NOMO-1 treated with DMSO at 0.1 percent for 48 hours (cell line): ENCODE measurements around the gene AKR1A1.
"Not testable (repeated sequence)": the region's sequence is repeated elsewhere in the genome, so short reads cannot be mapped to it uniquely, and the experiment has no call there.

ENCODE experiments used
- DNase-seq: peaks from one replicate; lab custom pipeline; 2025; ENCODE audit not compliant: unreplicated experiment; lab: John Stamatoyannopoulos, UW

AKR1A1 gene

DNA sequence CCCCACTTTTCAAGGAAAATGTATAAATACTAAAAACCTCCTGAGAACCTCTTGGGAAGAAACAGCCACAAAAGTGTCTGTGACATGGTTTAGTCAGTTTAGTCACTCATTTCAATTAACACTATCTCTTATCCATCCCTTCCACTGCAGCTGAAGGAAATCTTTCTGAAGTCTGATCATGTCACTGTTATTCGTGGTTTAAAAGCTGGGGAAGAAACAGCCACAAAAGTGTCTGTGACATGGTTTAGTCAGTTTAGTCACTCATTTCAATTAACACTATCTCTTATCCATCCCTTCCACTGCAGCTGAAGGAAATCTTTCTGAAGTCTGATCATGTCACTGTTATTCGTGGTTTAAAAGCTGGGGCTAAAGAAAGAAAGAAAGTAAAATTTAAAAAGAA is 27.1 kb upstream of the AKR1A1 start:
- DNase-seq, result not testable (repeated sequence)

GRCh38 chr1:45523975-45524374 is 26.7 kb upstream of the AKR1A1 start:
- not testable (repeated sequence) for DNase-seq

- no peak for DNase-seq
These were observed 24.4 kb upstream of the AKR1A1 start for GRCh38 chr1:45526135-45526644.

DNA sequence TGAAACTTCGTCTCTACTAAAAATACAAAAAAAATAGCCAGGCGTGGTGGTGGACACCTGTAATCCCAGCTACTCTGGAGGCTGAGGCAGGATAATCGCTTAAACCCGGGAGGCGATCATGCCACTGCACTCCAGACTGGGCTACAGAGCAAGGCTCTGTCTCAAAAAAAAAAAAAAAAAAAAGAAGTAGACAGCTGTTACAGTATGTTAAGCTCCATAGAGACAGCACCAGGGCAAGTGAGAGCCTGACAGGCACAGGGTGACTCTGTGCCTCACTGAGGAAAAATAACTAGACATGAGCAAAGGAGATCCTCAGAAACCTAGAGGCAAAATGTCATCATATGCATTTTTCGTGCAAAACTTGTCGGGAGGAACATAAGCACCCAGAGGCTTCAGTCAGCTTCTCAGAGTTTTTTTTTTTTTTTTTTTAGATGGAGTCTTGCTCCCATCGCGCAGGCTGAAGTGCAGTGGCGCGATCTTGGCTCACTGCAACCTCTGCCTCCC is 19.9 kb upstream of the AKR1A1 start:
- DNase-seq, result no peak

DNA sequence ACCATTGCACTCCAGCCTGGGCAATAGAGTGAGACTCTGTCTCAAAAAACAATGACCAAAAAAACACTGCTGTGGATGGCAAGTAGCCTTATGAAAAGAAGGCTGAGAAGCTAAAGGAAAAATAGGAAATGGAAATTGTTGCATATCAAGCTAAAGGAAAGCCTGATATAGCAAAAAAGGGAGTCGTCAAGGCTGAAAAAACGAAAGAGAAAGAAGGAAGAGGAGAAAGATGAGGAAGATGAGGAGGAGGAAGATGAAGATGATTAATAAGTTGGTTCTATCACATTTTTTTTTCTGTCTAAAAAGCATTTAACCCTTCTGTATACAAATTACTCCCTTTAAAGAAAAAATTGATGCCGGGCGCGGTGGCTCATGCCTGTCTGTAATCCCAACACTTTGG is 18.8 kb upstream of the AKR1A1 start:
- peak; percentile 37 for DNase-seq

GRCh38 chr1:45535988-45536766 is 14.4 kb upstream of the AKR1A1 start:
- no peak for DNase-seq

- no peak for DNase-seq
These were observed 13.7 kb upstream of the AKR1A1 start for GRCh38 chr1:45536886-45537285.

DNA sequence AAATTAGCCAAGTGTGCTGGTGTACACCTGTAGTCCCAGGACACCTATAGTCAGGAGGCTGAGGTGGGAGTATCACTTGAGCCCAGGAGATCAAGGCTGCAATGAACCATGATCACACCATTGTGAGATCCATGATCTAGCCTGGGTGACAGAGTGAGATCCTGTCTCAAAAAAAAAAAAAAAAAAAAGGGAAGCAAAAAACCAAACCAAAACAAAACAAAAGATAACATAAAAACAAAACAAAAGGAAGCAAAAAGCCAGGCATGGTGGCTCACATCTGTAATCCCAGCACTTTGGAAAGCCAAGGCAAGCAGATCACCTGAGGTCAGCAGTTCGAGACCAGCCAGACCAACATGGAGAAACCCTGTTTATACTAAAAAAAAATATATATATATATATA is 9.4 kb upstream of the AKR1A1 start:
- DNase-seq, result no peak

DNA sequence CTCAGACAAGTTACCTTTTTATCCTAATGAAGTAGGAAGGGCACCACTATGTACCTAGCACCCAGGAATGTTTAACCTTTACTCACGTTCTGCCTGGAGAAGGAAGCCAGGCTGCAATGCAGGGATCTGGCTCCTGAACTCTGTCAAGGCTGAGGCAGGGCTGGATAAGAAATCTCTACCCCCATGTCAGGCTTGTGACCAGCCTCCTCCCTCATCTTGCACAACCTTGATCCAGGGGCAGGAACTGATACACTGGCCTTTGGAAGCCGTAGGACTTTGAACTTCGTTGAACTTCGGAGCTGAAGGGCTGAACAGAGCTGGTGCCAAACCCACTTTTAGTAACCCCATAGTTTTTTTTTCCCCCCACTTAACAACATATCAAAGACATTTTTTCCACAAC is 8.0 kb upstream of the AKR1A1 start:
- peak; percentile 46 for DNase-seq

GRCh38 chr1:45543581-45544417 is 6.8 kb upstream of the AKR1A1 start:
- peak; percentile 94 for DNase-seq

DNA sequence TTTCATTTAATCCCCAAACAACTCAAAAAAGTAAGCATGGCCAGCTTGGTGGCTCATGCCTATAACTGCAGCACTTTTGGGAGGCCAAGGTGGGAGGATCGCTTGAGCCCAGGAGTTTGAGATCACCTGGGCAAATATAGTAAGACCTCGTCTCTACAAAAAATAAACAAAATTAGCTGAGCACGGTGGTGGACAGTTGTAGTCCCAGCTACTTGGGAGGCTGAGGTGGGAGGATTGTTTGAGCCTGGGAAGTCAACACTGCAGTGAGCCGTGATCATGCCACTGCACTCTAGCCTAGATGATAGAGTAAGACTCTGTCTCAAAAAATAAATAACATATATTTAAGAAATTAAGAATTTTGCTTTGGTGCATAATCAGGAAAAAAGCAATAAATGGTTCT is 6.1 kb upstream of the AKR1A1 start:
- DNase-seq, result no peak

- DNase-seq, result no peak
These were observed 5.6 kb upstream of the AKR1A1 start for GRCh38 chr1:45545019-45545493.

- DNase-seq, result no peak
These were observed 4.9 kb upstream of the AKR1A1 start for GRCh38 chr1:45545553-45546310.

DNA sequence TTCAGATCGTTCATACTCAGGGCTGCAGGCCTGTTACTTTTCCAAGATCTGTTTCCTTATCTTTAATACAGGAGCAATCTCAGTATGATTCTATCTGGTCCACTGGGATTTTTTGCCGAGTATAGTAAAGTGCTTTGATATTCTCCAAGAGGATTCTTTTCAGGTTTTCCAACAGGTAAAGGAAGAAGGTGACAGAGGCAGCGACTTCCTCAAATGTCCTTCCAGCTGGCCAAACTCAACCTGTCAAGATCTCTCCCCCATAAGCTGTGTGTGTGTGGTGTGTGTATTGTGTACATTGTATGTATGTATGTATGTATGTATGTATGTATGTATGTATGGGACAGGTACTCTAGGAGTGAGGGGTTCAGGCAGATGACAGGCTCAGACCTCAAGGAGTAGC is 1.1 kb downstream of the AKR1A1 start:
- no peak for DNase-seq

DNA sequence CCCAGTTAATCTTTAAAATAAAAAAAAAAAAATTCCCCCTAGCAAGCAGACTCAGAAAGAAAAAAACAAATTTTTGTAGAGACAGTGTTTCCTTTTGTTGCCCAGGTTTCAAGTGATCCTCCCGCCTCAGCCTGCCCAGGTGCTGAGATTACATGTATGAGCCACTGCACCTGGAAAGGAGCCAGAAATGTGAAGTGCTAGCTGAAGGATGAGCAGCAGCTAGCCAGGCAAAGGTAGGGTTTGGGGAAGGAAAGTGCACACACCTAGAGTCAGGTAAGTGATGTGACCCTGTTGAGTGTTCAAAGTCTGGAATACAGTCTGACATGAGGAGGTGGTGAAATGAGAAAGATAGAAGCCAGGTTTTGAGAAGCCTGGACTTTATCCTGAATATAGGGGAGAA is 1.7 kb downstream of the AKR1A1 start:
- no peak for DNase-seq

DNA sequence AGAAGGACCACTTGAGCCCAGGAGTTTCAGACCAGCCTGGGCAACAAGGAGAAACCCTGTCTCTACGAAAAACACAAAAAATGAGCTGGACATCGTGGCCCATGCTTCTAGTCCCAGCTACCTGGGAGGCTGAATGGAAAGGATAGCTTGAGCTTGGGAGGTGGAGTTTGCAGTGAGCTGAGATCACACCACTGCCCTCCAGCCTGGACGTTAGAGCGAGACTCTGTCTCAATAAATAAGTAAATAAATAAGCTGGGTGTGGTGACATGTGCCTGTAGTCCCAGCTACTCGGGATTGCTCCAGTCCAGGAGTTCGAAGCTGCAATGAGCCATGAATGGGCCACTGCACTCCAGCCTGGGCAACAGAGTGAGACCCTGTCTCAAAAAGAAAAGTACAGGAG is 3.6 kb downstream of the AKR1A1 start:
- DNase-seq, result no peak

GRCh38 chr1:45557422-45557944 is 6.9 kb downstream of the AKR1A1 start:
- no peak for DNase-seq

- no peak for DNase-seq
These were observed 13.2 kb downstream of the AKR1A1 start for GRCh38 chr1:45563843-45564242.

DNA sequence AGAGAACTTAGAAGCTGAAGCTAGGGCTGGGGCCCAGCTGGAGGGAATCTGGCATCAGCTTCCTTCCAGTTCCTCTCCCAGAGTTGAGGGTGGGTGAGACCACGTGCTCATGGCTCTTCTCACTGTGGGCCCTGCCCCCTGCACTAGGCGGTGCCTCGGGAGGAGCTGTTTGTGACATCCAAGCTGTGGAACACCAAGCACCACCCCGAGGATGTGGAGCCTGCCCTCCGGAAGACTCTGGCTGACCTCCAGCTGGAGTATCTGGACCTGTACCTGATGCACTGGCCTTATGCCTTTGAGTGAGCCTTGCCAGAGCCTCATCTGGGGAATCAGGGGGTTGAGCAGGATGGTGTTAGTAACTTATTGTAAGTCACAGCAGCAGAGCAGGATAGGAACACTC is 16.1 kb downstream of the AKR1A1 start:
- DNase-seq, result no peak

DNA sequence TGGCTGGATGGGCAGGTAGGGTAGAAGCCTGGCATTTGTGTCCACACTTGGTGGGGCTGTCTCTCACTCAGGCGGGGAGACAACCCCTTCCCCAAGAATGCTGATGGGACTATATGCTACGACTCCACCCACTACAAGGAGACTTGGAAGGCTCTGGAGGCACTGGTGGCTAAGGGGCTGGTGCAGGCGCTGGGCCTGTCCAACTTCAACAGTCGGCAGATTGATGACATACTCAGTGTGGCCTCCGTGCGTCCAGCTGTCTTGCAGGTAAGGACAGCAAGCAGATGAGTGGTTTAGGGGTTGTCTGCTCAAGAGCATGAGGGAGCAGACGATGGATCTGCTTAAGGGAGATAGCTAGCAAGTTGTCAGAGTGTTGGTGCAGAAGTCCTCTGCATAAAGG is 17.3 kb downstream of the AKR1A1 start:
- no peak for DNase-seq

- DNase-seq, result no peak
These were observed 17.8 kb downstream of the AKR1A1 start for GRCh38 chr1:45568421-45568820.
